WTC11 (cell line): Measurements from ENCODE around the gene WDR72. TPM values are rescaled to one million over a fixed set of nuclear protein-coding genes. Genes with fewer than 3 reads are reported as not detected.

Experiments
- ATAC-seq: fragments of 200-7000 bp; cut with Tn5 transposase; 2 replicates; pipeline ENCODE4 v1.10.0; 2021; ENCODE audit warnings: mild to moderate bottlenecking, moderate library complexity
- CTCF ChIA-PET: fragments of 300-600 bp; sonication (Branson Sonifier 250); formaldehyde crosslinking; loops from one replicate; lab custom pipeline; 2021; ENCODE audit warnings: antibody characterized with exemption; lab: Charles Lee
- POLR2A ChIA-PET: fragments of 350-600 bp; sonication (Branson Sonifier 250); formaldehyde crosslinking; loops from one replicate; lab custom pipeline; 2021; ENCODE audit warnings: antibody characterized with exemption; lab: Charles Lee
- DNase-seq: peaks from one replicate; pipeline ENCODE4 v3.0.0; 2021; ENCODE audit warnings: low spot score
- H3K27ac Mint-ChIP-seq: 2 replicates; pipeline ENCODE4 v1.8.0; 2021; ENCODE audit warnings: mixed read lengths
- H3K27me3 Mint-ChIP-seq: 2 replicates; pipeline ENCODE4 v1.8.0; 2021; ENCODE audit warnings: low read depth, mild to moderate bottlenecking, moderate library complexity, mixed read lengths
- H3K36me3 Mint-ChIP-seq: 2 replicates; pipeline ENCODE4 v1.8.0; 2021; ENCODE audit warnings: mixed read lengths
- H3K4me1 Mint-ChIP-seq: 2 replicates; pipeline ENCODE4 v1.8.0; 2022; ENCODE audit warnings: mixed read lengths
- H3K4me3 Mint-ChIP-seq: 2 replicates; pipeline ENCODE4 v1.8.0; 2021; ENCODE audit warnings: mild to moderate bottlenecking, moderate library complexity, mixed read lengths
- H3K9me3 Mint-ChIP-seq: 2 replicates; pipeline ENCODE4 v1.8.0; 2021; ENCODE audit warnings: mixed read lengths
- AFF4 ChIP-seq: sonication (generic); formaldehyde crosslinking; IDR thresholded peaks from 2 replicates; pipeline ENCODE4 v1.8.1; 2023; ENCODE audit warnings: mild to moderate bottlenecking, missing genetic modification reagents, borderline replicate concordance
- E2F5 ChIP-seq: sonication (generic); formaldehyde crosslinking; IDR thresholded peaks from 2 replicates; pipeline ENCODE4 v1.8.1; 2022; ENCODE audit warnings: mild to moderate bottlenecking, moderate library complexity, missing genetic modification reagents
- ELF4 ChIP-seq: sonication (generic); formaldehyde crosslinking; IDR thresholded peaks from 2 replicates; pipeline ENCODE4 v1.8.1; 2022; ENCODE audit warnings: low read depth, mild to moderate bottlenecking, moderate library complexity, missing genetic modification reagents
- FOXK1 ChIP-seq: sonication (generic); formaldehyde crosslinking; IDR thresholded peaks from 2 replicates; pipeline ENCODE4 v1.8.0; 2022; ENCODE audit warnings: mild to moderate bottlenecking, moderate library complexity, missing genetic modification reagents
- HMGXB4 ChIP-seq: sonication (generic); formaldehyde crosslinking; IDR thresholded peaks from 2 replicates; pipeline ENCODE4 v1.8.1; 2023; ENCODE audit warnings: mild to moderate bottlenecking, moderate library complexity, missing genetic modification reagents
- NFE2L1 ChIP-seq: sonication (generic); formaldehyde crosslinking; IDR thresholded peaks from 2 replicates; pipeline ENCODE4 v1.8.1; 2023; ENCODE audit warnings: missing genetic modification reagents
- PRDM15 ChIP-seq: sonication (generic); formaldehyde crosslinking; IDR thresholded peaks from 2 replicates; pipeline ENCODE4 v1.8.0; 2022; ENCODE audit warnings: missing genetic modification reagents
- SMAD3 ChIP-seq: sonication (generic); formaldehyde crosslinking; IDR thresholded peaks from 2 replicates; pipeline ENCODE4 v1.8.0; 2022; ENCODE audit warnings: missing genetic modification reagents, mild to moderate bottlenecking, borderline replicate concordance
- SOX15 ChIP-seq: fragments of 250-450 bp; sonication (Bioruptor Pico); IDR thresholded peaks from 2 replicates; pipeline ENCODE4 v1.9.0; 2021; ENCODE audit warnings: mild to moderate bottlenecking
- STAT6 ChIP-seq: sonication (generic); formaldehyde crosslinking; conservative IDR thresholded peaks from 2 replicates; pipeline ENCODE4 v1.8.1; 2023; ENCODE audit warnings: mild to moderate bottlenecking, low read depth, missing genetic modification reagents, moderate library complexity
- ZMAT4 ChIP-seq: fragments of 250-450 bp; sonication (Bioruptor Pico); IDR thresholded peaks from 2 replicates; pipeline ENCODE4 v1.9.0; 2021; ENCODE audit warnings: mild to moderate bottlenecking
- ZNF219 ChIP-seq: sonication (generic); formaldehyde crosslinking; IDR thresholded peaks from 2 replicates; pipeline ENCODE4 v1.8.0; 2023; ENCODE audit warnings: missing genetic modification reagents, mild to moderate bottlenecking, borderline replicate concordance
- ZNF416 ChIP-seq: fragments of 250-450 bp; sonication (Bioruptor Pico); IDR thresholded peaks from 2 replicates; pipeline ENCODE4 v1.9.0; 2021; ENCODE audit warnings: mild to moderate bottlenecking, inconsistent platforms
- ZNF425 ChIP-seq: fragments of 250-450 bp; sonication (Bioruptor Pico); conservative IDR thresholded peaks from 2 replicates; pipeline ENCODE4 v1.9.0; 2021; ENCODE audit warnings: mild to moderate bottlenecking
- ZNF512 ChIP-seq: sonication (generic); formaldehyde crosslinking; IDR thresholded peaks from 2 replicates; pipeline ENCODE4 v1.8.1; 2022; ENCODE audit warnings: missing genetic modification reagents, borderline replicate concordance
- total RNA-seq: library from RNA; stranded (reverse); gene quantifications from 3 replicates; pipeline ENCODE4 v1.2.3, GENCODE V29; 2021

Gene WDR72
- total RNA-seq, 1 experiment from 2014 or later: 8.6 TPM

GRCh38 chr15:53511175-53511574 lies 248.3 kb downstream of the WDR72 start (continued):
- TF ChIP-seq PRDM15 (CRISPR knock-in tag) (no peak), HMGXB4 (no peak), STAT6 (CRISPR knock-in tag) (no peak), SOX15 (CRISPR knock-in tag) (no peak), ZMAT4 (no peak), FOXK1 (no peak), ZNF512 (CRISPR knock-in tag) (no peak)

GRCh38 chr15:53506370-53506769 lies 253.1 kb downstream of the WDR72 start:
- H3K4me1 Mint-ChIP-seq: no peaks in the 10 kb centered on the region
- DNase-seq (peak; percentile 13), ATAC-seq (peak; percentile 79)
- no peak for TF ChIP-seq ELF4 (CRISPR knock-in tag)
- no peak for TF ChIP-seq NFE2L1 (CRISPR knock-in tag)
- TF ChIP-seq ZNF219 (CRISPR knock-in tag): no peak
- no peak for TF ChIP-seq SMAD3 (CRISPR knock-in tag)
- TF ChIP-seq STAT6 (CRISPR knock-in tag): no peak
- no peak for TF ChIP-seq AFF4 (CRISPR knock-in tag)
- no peak for TF ChIP-seq ZNF416 (CRISPR knock-in tag)
- no peak for TF ChIP-seq ZNF425
- no peak for TF ChIP-seq E2F5 (CRISPR knock-in tag)

More at GRCh38 chr15:53506370-53506769, 253.1 kb downstream of the WDR72 start:
- Mint-ChIP-seq H3K9me3 (peaks cover 12% of the 10 kb centered on the region), H3K27ac (no peak overlapping the region), H3K4me3 (no peak overlapping the region), H3K36me3 (no peaks in the 10 kb centered on the region), H3K27me3 (no peaks in the 10 kb centered on the region)
- POLR2A ChIA-PET: no interaction called here
- CTCF ChIA-PET: no interaction called here
